GM19455 (cell line): ENCODE results near the gene WDR91.
A peak's percentile ranks its signal among the peaks of the same experiment; 100 is the strongest.

Source experiments
- ATAC-seq: cut with Tn5 transposase; IDR thresholded peaks from one replicate; pipeline ENCODE4 v1.9.1; 2021; ENCODE audit not compliant: unreplicated experiment

Gene WDR91

GRCh38 chr7:135211179-135211945 is at the start of gene WDR91:
Gene WDR91, minus strand, starts transcription at chr7:135211526. Its CDS starts 24 bp downstream, at chr7:135211502.
- ATAC-seq, result peak; percentile 84

GRCh38 chr7:135260470-135260869 is 49.1 kb upstream of the WDR91 start:
- ATAC-seq, result no peak

- no peak for ATAC-seq
Measured at GRCh38 chr7:135259702-135260101, 48.4 kb upstream of the WDR91 start.

DNA sequence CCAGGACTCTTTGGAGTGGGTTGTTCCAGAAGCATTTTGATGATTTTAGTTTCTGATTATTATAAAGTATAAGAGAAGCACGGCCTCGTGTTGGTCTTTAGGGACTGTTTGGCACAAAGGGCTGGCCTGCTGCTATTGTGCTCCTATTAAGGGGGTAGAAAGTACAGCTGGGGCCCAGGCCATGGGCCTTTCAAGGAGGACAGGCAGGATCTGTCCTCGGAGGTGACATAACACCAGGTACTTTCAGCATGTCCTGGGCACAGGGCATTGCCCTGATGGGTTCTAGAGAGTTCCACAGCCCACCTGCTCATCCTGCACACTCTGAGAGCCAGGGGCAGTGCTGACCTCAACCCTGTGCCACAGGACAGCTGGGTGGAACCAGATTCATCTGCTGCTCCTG is 47.3 kb upstream of the WDR91 start:
- no peak for ATAC-seq

GRCh38 chr7:135257790-135258189 is 46.5 kb upstream of the WDR91 start:
- no peak for ATAC-seq

GRCh38 chr7:135253851-135254771 is 42.8 kb upstream of the WDR91 start:
- no peak for ATAC-seq

DNA sequence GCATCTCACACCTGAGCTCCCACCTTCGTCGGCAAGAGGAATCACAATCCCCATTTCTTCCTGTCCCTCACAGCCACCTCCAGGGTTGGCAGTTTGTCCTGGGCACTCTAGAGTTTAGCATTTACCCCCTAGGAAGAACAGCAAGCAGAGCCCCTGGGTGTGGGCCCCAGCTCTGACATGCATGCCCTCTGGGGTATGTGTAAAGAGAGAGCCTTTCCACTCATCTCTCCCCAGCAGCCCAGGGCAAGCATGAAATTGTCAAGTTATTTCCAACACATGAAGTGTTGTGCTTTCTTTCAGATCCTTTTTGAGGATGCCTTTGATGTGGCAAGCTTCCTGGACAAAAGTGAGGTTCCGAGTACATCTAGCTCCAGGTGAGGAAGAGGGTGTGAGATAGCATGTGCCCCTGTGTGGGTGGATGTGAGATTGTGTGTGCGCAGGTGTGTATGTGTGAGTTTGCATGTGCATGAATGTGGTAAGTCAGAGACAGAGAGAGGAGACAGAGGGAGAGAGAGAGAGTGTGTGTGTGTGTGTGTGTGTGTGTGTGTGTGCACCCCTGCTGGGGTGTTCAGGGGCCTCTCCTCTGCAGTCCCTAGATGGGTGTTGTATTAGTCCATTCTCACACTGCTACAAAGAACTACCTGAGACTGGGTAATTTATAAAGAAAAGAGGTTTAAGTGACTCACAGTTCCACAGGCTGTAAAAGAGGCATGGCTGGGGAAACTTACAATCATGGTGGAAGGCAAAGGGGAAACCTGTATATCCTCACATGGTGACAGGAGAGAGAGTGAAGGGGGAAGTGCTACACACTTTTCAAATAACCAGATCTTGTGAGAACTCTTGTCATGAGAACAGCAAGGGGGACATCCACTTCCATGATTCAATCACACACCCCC is 40.4 kb upstream of the WDR91 start:
- ATAC-seq, result no peak

DNA sequence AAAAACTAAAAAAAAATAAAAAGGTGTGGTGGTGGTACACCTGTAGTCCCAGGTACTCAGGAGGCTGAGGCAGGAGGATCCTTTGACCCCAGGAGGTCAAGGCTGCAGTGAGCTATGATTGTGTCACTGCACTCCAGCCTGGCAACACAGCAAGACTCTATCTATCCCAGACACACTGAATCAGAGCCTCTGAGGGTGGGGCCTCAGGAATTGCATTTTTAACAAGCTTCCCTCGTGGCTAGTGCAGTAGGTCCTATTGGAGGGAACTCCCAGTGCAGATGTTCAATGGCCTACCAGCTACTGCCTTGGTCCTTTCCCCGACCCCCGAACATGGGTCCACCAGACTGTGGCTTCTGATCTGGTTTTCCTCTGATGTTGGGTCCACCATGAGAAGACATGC is 37.2 kb upstream of the WDR91 start:
- no peak for ATAC-seq

DNA sequence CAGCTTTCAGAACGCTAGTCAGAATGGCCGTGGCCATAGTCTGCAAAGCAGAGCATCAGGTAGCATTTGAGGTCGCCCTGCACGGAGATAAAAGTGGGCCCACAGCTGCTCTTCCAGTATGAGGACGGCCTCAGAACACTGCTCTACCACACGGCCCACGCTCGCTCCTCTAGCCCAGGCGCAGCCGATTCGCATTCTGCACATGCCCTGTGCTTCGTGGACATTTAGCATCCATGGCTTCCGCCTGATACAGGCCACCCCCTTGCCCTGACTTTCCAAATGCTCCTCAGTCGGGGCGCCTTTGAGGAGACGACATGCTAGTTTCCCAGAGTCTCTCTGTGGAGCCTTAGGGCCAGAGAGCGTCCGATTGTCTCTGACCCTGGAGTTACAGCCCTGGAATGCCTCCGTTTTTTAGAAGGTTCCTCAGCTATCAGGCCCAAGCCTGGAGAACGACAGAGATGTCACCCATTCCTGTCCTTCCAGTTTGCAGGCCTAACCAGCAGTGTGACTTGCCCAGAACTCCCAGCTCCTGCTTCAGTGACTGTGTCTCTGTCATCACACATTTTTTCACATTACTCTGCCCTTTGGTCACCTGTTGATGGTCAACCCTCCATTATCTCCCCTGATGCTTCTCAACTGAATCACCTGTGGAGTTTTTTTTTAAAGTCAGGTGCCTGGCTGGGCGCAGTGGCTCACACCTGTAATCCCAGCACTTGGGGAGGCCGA is 36.6 kb upstream of the WDR91 start:
- no peak for ATAC-seq

DNA sequence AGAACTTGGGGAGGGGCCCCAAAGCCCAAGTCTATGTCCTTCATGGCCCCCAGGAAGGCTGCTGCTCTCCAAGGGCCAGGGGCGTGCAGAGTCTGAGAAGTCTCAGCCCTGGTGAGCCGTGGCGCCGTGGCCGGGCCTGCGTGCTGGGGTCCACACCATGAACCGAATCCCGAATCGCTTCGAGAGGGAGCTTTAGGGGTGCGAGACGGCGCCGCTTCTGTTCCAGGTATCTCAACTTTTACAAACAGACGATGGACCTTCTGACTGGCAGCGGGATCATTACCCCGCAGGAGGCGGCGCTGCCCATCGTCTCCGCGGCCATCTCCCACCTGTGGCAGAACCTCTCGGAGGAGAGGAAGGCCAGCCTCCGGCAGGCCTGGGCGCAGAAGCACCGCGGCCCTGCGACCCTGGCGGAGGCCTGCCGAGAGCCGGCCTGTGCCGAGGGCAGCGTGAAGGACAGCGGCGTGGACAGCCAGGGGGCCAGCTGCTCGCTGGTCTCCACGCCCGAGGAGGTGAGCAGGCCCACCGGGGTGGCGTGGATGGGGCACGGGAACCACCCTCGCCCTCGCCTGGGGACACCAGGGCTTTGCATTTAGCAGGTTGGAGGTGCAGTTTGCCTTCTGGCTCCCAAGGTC is 35.0 kb upstream of the WDR91 start:
- ATAC-seq, result no peak

- no peak for ATAC-seq
Measured at GRCh38 chr7:135245226-135246190, 34.2 kb upstream of the WDR91 start.

GRCh38 chr7:135242096-135242684 is 30.9 kb upstream of the WDR91 start:
- no peak for ATAC-seq

GRCh38 chr7:135240441-135240840 is 29.1 kb upstream of the WDR91 start:
- ATAC-seq, result no peak

- ATAC-seq, result no peak
Measured at GRCh38 chr7:135239263-135239662, 27.9 kb upstream of the WDR91 start.

DNA sequence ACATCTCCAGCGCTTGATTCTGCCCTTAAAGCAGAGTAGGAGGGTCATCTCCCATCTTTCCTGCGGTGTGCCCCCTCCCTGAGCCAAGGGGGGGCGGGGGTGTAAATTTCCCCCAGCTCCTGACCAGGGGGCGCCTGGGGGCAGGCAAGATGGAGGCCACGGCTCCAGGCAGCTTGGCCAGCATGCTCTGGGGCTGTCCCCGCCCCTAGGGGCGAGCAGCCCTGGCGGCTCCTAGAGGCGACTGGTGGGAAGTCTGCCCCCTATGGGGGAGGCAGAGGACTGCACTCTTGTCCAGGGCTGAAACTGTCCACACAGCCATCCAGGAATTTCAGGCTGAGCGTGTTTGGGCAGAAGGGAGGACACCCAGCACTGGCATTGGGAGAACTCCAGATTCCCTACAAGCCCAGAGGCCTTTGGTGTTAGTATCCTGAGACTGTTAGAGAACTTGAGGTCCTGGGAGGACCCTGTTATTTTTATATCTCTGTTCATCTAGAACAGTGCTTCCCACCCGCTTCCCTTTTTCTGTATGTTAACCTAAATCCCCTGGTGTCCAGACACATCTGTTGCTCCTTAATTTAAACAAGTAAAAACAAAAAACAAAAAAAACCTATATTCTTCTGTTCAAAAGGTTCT is 26.9 kb upstream of the WDR91 start:
- no peak for ATAC-seq

GRCh38 chr7:135236727-135237126 is 25.4 kb upstream of the WDR91 start:
- ATAC-seq, result peak; percentile 68

DNA sequence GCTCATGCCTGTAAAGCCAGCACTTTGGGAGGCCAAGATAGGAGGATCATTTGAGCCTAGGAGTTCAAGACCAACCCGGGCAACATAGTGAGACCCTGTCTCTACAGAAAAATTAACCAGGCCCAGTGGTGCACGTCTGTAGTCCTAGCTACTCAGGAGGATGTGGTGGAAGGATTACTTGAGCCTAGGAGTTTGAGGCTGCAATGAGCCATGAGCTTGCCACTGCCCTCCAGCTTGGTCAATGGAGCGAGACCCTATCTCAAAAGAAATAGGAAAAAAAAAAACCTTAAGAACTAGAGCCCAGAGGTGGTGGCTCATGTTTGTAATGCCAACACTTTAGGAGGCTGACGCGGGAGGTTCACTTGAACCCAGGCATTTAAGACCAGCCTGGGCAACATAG is 24.5 kb upstream of the WDR91 start:
- ATAC-seq, result no peak

DNA sequence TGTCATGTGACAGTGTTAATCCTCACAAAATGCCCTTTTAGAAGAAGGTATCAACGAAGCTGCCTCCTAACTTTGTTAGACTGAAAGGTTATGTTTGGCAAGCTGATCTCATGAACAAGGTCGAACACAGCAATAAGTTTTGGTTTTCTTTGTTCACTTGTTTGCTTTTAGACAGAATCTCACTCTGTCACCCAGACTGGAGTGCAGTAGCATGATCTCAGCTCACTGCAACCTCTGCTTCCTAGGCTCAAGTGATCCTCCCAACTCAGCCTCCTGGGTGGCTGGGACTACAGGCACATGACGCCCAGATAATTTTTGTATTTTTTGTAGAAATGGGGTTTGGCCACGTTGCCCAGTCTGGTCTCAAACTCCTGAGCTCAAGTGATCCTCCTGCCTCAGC is 23.4 kb upstream of the WDR91 start:
- ATAC-seq, result no peak
